ENCODE results near the gene GAB3.

Gene GAB3

DNA sequence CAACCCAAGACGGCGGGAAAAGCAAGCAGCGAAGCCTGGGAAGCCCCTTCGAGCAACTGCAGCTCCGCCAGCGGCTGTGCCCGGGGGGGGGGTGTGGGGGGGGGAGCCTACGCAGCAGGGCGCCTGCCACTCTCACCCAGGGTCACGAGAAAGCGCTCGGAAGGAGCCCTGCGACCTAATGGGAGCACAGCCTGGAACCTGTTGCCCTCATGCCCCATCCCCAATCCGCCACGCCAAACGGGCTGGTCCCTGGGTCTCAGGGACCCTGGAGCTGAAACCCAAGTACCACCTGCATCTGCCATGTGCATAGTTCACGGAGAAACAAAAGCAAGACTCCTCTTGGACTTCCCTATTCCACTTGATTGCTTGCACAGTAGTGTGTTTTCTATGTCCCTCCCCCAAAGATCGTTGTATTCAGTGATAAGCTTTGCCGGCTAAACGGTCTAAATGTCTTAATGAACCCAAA is 359 bp upstream of the GAB3 start:
- no peak for DNase-seq

DNA sequence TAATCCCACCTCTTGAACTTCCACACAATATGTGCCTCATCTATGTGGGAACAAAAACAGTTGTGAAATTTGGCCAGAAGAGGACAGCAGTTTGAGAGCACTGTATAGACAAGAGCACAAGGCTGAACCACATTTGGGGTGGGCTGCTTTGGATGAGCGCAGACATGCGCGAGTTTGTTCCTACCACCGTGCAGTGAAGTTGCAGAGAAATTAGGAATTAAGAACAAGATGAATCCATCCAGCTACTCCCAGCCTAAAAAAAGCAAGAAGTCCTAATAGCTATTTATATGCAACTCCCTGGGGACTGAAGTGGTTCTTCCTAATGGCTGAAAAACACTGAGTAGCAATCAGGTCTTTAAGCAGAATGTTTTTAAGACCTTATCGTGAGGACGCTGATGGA is 1.0 kb downstream of the GAB3 start:
- DNase-seq = no peak

DNA sequence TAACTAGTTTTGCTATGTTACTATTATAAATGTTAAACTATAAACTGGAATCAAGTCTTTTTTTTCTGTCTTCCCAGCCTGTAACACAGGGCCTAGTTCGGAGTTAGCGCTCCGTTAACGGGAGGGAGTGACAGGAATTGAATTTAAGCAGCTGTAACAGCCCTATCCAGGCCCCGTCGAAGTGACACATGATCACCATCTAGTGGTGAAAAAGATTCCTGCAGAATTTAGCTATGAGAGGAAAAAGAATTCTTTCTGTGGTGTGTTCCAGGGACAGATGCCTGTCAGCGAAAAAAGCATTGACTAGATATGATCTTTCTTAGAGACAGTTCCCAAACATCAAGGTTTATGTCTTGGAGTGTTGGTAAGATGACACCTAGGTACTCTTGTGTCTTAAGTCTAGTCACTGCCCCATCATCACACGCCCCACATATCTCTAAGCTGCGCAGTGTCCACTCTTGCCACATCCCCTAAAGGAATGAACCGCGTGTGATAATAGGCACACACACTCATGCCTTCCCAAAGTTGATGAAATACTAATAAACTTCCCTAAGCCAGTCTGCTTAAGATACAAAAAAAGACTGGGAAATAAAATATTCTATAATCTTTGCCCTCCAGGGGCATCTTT is 2.1 kb downstream of the GAB3 start:
- DNase-seq = peak in 3 of 5 donors; percentile 13 to 70 (median 44)

DNA sequence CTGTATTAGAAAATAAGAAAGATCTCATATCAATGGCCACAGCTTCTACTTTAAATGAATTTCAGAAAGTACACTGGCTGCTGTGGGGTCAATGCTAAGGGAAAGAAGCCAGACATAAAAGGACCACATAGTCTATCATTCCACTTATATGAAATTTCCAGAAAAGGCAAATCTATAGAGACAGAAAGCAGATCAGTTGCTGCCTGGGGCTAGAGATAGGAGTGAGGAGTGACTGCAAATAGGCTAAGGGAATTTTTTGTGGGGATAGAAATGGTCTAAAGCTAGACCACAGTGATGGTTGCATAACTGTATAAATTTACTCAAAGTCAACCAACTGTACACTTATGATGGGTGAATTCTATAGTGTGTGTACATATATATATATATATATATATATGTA is 8.3 kb downstream of the GAB3 start:
- DNase-seq = no peak

DNA sequence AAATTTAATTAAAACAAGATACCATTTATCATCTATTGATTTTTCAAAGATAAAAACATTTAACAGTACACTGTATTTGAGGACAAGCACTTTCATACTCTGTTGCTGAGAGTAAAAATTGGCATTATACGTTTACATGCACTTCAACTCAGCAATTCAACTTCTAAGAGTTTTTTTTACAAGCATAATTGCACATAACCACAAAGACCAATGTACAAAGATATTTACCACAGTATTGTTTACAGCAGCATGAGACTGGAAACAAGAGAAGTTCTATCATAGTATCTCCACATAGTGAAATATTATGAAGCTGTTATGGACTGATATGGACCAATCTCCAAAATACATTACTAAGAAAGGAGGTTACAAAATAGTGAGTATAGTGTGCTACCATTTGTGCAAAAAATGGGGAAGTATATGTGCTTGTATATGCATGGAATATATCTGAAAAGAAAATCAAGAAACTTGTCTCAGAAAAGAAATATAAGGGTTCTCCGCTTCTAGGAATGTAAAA is 10.9 kb downstream of the GAB3 start:
- no peak for DNase-seq

DNA sequence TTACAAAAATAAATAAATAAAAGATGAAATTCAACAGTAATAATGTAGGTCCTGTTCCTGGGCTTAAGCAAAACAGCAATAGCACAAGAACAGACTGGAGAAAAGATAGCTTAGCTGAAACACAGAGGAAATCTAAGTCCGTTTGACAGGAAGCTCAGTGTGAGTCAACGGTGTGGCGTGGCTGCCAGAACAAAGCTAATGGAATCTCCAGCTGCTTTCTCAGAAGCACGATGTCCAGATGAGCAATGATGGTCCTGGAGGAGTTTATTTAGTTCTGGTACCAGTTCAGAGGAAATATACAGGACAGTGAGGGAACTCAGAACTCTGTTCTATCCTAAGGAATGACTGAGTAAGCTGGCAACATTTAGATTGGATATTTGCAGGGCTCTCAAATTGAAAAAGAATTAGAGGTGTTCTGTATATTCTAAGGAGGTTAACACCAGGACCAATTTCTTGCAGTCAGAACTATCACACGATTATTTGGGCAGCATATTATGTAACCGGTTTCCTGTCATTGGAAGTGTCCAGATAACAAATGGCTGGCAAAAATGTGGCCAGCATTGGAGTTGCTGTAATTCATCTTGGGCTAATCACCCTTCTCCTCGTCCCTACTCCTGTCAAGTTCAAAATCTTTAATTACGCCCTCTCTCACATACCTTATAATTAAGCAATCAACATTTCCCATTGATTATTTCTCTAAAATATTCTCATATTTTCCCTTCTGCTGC is 12.7 kb downstream of the GAB3 start:
- DNase-seq = peak in 1 of 5 donors; percentile 71

DNA sequence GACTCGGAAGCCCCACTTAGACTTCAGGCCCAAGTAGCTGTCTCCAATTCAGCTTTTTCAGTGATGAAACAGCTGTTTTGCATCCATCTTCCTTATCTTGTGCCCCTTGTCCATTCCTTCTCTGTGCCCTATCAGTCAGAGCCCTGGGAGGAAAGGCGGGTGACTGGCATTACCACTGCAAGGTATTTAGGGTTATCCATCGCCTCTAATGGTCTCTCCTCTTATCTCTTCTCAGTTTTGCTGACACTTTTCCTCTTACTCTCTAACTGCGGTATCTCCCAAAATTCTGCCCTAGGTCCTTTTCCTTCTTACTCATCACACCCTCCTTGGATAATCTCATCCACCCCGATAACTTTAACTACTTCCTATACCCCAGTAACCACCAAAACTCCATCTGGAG is 13.7 kb downstream of the GAB3 start:
- DNase-seq = no peak

DNA sequence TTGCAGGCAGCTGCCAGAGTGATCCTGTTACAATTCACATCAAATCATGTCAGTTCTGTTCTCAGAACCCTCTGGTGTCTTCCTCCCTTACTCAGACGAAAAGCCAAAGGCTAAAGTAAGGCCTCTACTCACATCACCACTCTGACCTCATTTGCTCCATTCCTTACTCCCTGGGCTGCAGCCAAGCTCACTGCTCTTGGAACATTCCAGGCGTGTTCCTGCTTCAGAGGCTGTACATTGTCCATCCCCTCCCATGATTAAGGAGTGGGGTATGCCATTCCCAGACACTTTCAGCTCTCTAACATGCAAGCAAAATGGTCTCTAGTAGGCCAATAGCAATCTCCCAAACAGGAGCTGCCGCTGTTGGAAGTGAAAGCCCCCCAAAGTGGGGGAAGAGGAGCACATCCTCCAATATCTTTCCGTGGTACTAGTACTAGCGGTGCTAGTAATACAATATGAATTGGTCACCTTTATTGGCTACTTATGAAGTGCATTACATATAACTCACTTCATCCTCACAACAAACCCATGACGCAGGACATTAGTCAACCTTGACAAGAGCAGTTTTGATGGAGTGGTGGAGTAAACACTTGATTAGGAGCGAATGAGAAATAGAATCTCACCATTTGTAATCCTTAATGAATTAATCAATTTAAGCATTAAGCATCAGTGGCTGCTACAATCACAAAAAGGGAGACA is 15.0 kb downstream of the GAB3 start:
- DNase-seq = no peak

DNA sequence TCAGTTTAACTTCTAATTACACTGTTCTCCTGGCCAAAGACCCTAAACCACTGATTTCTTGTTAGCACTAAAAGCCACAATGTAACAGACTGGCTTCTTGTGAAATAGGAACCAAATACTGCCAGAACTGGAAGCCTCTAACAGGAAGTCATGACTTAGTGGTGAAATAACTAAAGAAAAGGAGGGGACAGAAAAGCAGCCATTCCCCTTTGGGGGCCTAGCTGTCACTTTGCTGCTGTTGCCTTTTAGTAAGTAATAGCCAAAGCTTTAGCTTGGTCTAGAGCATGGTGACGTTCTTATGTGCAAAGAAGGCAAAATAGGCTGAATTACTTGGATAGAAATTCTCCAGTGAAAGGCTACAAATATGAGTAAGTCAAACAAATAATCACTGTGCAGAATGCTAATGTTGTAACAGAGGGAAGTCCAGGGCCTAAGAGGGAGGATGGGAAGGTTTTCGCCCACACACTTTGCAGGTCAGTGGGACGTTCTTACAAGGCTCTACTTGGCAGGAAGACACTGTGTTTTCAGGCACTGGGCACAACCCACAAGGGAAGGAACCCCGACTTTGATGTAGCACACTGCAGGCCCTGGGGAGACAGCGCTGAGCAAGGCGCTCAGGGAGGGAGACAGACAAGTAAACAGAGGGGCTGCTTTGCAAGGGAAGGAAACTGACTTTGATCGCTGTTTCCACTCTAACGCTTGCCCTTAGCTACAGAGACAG is 16.7 kb downstream of the GAB3 start:
- DNase-seq = peak in 2 of 5 donors; percentile 11 to 62

DNA sequence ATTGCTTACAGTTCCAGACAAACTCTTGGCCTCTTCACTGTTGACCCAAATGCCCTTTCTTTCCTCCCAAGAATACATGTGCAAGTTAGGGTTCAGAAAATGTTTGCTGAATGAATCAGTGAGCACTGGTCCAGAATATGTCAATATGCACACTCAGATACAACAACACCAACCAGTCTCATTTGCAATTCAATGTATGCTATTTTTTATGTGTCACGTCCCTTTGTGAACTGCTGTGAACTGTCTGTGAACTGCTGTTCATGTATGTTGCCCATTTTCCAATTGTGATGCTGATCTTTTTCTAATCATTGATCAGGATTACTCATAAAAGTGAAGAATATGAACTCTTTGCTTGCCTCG is 17.8 kb downstream of the GAB3 start:
- no peak for DNase-seq

DNA sequence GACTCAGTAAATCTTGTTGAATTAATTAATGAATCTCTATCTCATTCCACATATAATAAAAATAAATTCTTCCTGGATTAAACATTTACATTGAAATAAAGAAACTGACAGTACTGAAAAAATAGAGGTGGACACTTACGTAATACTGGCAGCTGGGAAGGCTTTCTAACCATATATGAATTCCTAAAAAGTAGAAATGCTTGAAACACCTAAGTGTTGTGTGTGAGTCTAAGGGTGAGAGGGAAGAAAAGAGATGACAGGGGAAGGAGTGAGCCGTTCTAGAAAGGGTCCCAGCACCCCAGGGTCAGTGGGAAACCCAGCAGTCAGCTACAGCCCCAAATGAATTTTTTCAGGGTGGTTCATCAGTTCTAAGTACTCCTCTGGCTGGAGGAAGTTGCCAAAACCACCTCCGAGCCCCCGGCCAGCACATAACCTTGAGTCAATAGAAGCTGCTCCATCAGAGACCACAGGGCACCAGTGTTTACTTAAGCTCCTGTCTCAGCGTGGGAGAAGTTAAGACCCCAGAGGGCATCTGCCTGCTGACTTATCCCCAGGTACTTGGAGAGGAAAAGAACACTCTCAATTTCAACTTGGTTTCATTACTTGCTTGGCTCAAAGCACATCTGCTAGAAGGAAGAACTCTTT is 18.3 kb downstream of the GAB3 start:
- no peak for DNase-seq

DNA sequence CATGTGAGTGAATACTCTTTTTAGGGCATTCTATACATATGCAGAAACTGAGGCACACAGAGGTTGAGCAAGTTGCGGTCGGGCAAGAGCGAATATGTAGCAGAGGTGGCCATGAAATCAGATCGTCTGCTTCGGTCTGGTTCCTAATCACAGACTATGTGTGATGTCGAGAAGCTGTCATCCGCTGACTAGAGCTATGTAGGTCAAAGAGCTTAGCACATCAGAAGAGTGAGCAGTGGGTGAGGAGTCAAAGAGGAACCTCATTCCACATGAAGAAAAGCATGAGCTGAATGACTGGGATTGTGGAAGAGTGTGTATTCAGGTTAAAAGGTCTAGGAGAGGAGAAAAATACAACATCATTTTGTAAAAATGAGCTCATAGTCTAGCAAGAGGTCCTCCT is 19.0 kb downstream of the GAB3 start:
- no peak for DNase-seq

DNA sequence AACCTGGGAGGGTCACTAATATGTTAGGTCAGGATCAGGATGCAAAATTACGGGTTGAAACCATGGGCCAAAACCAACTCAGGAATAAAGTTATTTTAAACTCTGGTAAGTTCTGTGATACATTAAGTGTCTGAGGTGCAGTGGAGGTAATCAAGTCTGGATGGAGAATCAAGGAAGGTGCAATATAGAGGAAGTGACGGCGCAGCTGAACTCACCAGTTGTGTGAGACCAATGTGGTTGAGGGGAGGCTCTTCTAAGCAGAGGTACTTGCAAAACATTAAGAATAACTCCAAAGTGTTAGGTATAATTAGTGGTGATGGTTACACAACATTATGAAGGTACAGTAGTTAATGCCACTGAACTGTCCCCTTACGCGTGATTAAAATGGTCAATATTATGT is 19.7 kb downstream of the GAB3 start:
- no peak for DNase-seq

DNA sequence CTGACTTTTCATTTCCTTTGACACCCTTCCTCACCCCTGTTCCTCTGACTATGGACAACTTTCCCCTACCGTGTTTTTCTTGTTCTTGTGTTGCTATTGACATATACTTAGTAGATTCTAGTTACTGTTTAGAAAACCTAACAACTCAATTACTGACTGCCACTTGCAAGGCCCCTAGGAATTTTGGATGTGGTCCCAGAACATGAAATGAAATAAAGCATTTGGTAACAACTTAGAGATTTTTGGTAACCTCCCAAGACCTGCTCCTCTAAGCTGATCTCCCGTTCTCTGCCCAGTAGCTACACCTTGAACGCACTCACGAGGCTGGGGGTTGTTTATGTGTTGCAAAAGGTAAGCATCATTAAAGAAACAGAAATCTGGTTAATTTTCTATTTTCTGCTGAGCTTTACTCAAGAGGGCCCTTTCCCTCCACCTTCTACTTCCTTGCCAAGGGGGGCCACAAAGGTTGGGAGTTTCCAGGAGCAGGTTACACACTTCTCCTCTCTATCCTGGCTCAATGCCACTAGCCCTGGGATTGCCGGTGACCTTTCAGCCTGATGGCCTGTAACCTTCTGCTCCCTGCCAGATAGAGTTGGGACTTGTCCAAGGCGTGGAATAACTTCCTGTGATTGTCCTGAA is 20.5 kb downstream of the GAB3 start:
- no peak for DNase-seq

DNA sequence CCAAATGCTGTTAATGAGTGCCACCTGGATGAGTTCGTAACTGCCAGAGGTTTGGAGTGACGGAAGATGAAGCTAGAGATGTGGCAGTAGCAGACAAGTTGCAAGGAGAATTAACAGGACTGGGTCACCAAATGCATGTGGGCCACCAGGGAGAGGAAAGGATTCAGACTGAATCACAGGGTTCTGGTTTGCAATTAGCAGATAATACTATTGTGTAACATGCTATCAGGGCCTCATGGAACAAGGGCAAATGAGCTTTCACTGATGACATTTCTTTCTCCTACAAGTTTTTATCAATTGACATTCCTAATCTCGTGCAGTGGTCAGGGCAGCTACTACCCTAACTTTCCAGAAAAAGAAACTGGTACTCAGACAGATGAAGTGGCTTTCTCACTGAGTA is 21.4 kb downstream of the GAB3 start:
- DNase-seq = no peak

DNA sequence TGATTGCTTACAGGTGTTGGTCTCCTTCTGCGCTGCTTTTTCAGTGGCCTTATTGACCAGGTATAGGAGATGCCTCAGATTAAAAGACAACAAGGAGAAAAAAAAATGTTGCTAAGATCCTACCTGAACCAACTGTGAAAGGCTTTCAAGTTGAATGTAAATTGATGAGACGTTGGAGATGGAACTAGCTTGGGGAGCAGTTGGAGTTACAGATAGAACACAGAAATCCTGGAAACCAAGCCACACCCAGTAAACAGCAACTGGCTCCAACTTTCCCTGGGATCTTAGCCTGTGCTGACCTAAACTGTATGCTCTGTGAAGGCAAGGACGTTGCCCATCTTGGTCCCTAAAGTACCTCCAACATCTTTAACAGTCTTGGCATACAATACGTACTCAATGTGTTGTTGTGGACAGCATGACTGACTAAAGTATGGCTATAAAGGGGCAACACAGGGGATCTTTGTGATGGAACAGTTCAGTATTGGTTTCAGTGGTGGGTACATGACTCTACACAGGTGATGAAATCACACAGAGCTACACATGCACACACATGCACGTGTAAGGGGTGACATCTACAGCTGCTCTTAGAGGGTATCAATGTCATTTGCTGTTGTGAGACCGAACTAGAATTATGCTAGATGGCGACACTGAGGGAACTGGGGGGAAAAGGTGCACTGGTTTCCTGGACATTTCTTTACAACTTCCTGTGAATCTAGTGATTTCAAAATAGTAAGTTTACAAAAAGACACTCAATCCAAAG is 22.3 kb downstream of the GAB3 start:
- DNase-seq = no peak

DNA sequence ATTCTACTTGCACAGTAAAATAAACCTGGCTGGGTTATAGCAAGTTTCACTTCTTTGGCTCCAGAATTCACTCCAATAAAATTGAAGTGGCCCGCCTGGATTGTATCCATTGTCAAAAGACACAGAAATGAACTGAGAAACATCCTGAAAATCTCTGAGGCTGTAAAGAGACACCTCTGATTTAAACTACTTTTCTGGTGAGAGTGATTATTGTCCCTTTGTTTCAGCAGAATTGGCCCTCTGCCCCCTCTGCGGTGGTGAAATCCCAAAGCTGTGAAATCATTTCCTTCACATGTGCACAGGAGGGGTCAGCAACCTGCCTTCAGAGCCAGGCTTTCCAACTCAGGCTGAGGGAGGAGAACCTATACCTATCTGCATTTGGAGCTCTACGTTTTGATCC is 23.0 kb downstream of the GAB3 start:
- DNase-seq = no peak

DNA sequence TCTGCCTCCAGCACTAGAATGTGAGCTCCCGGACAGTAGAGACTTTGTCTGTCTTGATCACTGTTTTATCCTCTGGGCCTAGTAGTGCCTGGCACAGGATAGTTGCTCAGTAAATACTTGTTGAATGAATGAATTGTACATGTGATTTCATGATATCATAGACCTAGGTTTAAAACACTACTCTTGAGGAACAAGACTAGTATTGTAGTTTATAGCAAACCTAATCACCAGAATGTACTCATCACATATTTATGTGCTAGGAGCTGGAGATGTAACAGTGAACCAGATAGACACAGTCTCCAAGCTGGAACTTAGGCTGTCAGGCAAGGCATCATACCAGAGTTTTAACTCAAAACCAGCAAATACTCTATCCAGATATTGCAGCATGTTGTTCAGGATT is 23.5 kb downstream of the GAB3 start:
- no peak for DNase-seq

DNA sequence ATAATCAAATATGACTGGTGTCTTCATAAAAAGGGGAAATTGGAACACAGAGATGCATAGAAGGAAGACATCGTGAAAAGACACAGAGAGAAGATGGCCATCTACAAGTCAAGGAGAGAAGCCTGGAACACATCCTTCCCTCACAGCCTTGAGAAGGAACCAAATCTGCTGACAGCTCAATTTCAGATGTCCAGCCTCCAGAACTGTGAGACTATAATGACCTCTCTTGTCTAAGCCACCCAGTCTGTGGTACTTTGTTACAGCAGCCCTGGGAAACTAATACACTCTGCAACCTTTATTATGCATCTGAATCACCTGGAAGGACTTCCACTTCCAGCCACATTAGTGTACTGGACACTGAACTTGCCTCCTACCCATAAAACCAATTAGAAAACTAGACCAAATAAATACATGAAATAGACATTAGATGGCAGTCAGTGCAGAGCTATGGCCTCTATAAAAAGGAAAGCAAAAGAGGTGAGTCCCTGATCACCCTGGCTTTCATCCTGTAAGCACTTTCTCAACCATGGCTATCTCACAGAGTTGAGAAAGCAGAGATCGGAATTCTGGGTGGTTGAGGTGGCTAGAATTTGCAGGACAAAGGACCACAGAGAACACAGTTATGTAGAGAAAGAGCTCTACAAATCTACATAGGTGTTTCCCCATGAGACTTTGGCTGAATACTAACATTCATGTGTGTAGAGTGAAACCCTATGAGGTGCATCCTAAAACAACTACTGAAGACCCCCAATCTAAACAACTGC is 25.7 kb downstream of the GAB3 start:
- peak in 1 of 5 donors; percentile 42 for DNase-seq

DNA sequence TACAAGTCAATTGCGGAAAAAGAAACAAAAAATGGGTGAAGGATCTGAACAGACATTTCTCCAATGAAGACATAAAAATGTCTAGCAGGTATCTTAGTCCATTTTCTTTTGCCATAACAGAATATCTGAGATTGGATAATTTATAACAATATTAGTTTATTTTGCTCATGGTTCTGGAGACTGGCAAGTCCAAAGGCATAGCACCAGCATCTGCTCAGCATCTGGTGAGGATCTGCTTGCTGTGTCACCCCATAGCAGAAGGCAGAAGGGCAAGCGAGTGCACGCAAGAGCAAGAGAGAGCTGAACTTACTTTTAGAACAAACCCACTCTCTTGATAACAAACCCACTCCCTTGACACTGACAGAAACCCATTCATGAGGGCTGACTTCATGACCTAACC is 29.7 kb downstream of the GAB3 start:
- no peak for DNase-seq

DNA sequence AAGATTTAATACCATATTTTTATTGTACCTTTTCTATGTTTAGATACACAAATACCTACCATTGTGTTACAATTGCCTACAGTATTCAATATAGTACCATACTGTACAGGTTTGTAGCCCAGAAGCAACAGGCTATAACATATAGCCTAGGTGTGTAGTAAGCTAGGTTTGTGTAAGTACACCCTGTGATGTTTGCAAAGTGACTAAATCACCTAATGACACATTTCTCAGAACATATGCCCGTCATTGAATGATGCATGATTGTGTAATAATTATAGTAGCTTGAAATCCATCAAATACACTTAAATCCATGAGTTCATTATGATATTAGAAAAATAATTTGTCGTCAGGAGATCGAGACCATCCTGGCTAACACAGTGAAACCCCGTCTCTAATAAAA is 30.8 kb downstream of the GAB3 start:
- no peak for DNase-seq
